Brain microvascular endothelial cell (primary cell): ENCODE results near the gene SIL1.
"Not testable (repeated sequence)": the region's sequence is repeated elsewhere in the genome, so short reads cannot be mapped to it uniquely, and the experiment has no call there.

Experiments
- DNase-seq: peaks from one replicate; pipeline ENCODE4 v3.0.0-alpha.2; 2020
- H3K27ac ChIP-seq: fragments of 250-450 bp; sonication (Bioruptor Pico); 2 replicates; pipeline ENCODE4 v1.5.1; 2020; ENCODE audit warnings: mild to moderate bottlenecking, moderate library complexity
- H3K27me3 ChIP-seq: fragments of 250-450 bp; sonication (Bioruptor Pico); replicated peaks from 2 replicates; pipeline ENCODE4 v1.5.1; 2020; ENCODE audit warnings: mild to moderate bottlenecking
- H3K36me3 ChIP-seq: fragments of 250-450 bp; sonication (Bioruptor Pico); replicated peaks from 2 replicates; pipeline ENCODE4 v1.5.1; 2020; ENCODE audit warnings: mild to moderate bottlenecking
- H3K4me3 ChIP-seq: 2 replicates; pipeline ENCODE4 v1.5.1; 2011; ENCODE audit warnings: low read depth, mild to moderate bottlenecking, control low read depth, low read length, moderate library complexity
- CTCF ChIP-seq: IDR thresholded peaks from 2 replicates; pipeline ENCODE4 v1.5.1; 2011; ENCODE audit warnings: low read depth, mild to moderate bottlenecking, moderate library complexity, low read length, control low read depth, inconsistent platforms; ENCODE audit errors: missing control alignments
- in situ Hi-C: cut with HindIII; loops from 2 replicates; pipeline ENCODE4 v1.10.0; 2017; ENCODE audit warnings: low sequenced_read_pairs, low pct_ligation_motif_present

Gene SIL1

GRCh38 chr5:139182528-139183296 is 15.5 kb downstream of the SIL1 start:
- no peak overlapping the region for H3K27ac ChIP-seq
- no peak for DNase-seq
- no peak overlapping the region for H3K4me3 ChIP-seq
- in situ Hi-C loops, result no loop called here
- no peaks in the 10 kb centered on the region for H3K36me3 ChIP-seq
- H3K27me3 ChIP-seq, result no peaks in the 10 kb centered on the region
- no peak for TF ChIP-seq CTCF

- Histone ChIP-seq H3K27ac (no peak overlapping the region), H3K36me3 (no peaks in the 10 kb centered on the region), H3K4me3 (no peak overlapping the region), H3K27me3 (no peaks in the 10 kb centered on the region)
- TF ChIP-seq CTCF, result no peak
- no peak for DNase-seq
- in situ Hi-C loops, result no loop called here
These were observed 16.2 kb downstream of the SIL1 start for GRCh38 chr5:139181835-139182452.

DNA sequence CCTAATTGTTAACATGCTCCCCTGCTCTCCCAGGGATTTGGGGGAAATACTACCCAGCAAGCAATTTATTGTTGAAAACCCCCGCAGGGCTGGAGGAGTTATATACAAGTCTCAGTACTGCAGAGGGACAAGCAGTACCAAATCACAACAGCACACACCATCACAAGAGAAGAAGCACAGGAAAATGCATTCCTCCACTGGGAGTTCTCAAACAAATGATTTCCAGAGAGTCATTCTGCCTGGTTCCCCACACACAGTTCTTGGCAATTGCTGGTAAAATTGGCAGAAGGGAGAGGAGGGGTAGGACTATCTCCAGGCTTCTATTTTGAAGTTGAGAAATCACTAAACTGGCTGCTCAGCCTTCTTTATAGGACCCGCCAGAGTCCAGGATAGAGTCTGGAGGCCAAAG is 16.8 kb downstream of the SIL1 start:
- H3K36me3 ChIP-seq, result no peaks in the 10 kb centered on the region
- H3K27ac ChIP-seq, result no peak overlapping the region
- no peak for TF ChIP-seq CTCF
- H3K27me3 ChIP-seq, result no peaks in the 10 kb centered on the region
- in situ Hi-C loops, result no loop called here
- no peak overlapping the region for H3K4me3 ChIP-seq
- no peak for DNase-seq

GRCh38 chr5:139180850-139181249 is 17.3 kb downstream of the SIL1 start:
- Histone ChIP-seq H3K27me3 (no peaks in the 10 kb centered on the region), H3K36me3 (no peaks in the 10 kb centered on the region), H3K27ac (no peak overlapping the region), H3K4me3 (no peak overlapping the region)
- in situ Hi-C loops, result no loop called here
- DNase-seq, result no peak
- TF ChIP-seq CTCF, result no peak

GRCh38 chr5:139179778-139180513 is 18.2 kb downstream of the SIL1 start:
- H3K27ac ChIP-seq, DNase-seq, H3K4me3 ChIP-seq, in situ Hi-C loops, H3K27me3 ChIP-seq, H3K36me3 ChIP-seq: not testable (repeated sequence)

DNA sequence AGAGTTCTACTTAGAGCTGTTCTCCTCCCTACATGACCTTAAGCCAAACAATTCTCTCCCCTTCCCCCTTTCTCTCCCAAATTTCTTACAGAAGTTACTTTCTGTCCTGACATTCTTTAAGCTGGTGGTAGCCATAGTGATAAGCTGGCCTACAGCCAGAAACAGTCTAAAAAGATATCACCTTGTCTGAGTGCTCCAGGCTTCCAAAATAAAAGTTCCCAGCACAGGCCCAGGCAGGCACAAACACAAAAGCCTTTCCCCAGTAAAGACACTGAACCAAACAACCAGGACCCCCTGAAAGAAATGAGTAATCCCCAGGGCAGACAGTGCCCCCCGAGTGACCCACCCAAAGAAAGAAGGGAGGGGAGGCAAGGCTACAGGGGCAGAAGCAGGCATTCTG is 19.2 kb downstream of the SIL1 start:
- in situ Hi-C loops, result no loop called here
- H3K27ac ChIP-seq, result no peak overlapping the region
- H3K36me3 ChIP-seq, result no peaks in the 10 kb centered on the region
- no peak for TF ChIP-seq CTCF
- H3K27me3 ChIP-seq, result no peaks in the 10 kb centered on the region
- no peak overlapping the region for H3K4me3 ChIP-seq
- DNase-seq, result peak; percentile 32
